ENCODE results near the gene LGALS9. TPM values are rescaled to one million over a fixed set of nuclear protein-coding genes. Genes with fewer than 3 reads are reported as not detected.

Gene LGALS9
- total and polyA plus RNA-seq, 2 experiments from 2014 or later = 0.48 to 0.73 TPM

- TF ChIP-seq ZNF462 (CRISPR knock-in tag; IDR thresholded peaks at IDR 0.05) = no peak
Measured at GRCh38 chr17:27640790-27641189, 9.8 kb downstream of the LGALS9 start (continued).

GRCh38 chr17:27644586-27644985 is 13.6 kb downstream of the LGALS9 start:
- Mint-ChIP-seq H3K36me3 (ENCODE audit: low read depth) (no peaks in the 10 kb centered on the region; the same call in 2 of the 3 replicates), H3K4me1 (peaks cover 6% of the 10 kb centered on the region), H3K27me3 (ENCODE audit: insufficient read depth, low read depth, poor library complexity) (peaks cover 5% of the 10 kb centered on the region), H3K4me3 (no peak overlapping the region), H3K9me3 (no peaks in the 10 kb centered on the region), H3K27ac (no peak overlapping the region)
- Histone ChIP-seq H3K4me3 (no peak overlapping the region), H3K9me2 (ENCODE audit: insufficient read depth) (no peaks in the 10 kb centered on the region), H3K4me1 (ENCODE audit: insufficient read depth) (no peaks in the 10 kb centered on the region), H3K4me2 (no peak overlapping the region), H3F3A (replicated peaks; ENCODE audit: low read depth) (no peaks in the 10 kb centered on the region), H3K79me2 (replicated peaks; ENCODE audit: insufficient read depth) (no peaks in the 10 kb centered on the region), H3K36me3 (ENCODE audit: insufficient read depth) (no peaks in the 10 kb centered on the region), H3K27ac (ENCODE audit: low read depth) (no peak overlapping the region), H4K20me1 (replicated peaks; ENCODE audit: insufficient read depth) (no peaks in the 10 kb centered on the region), H2AFZ (no peak overlapping the region), H3K27me3 (ENCODE audit: insufficient read depth) (no peaks in the 10 kb centered on the region)
- ATAC-seq (no peak), DNase-seq (ENCODE audit: low spot score) (no peak)
- TF ChIP-seq POLR2AphosphoS5 (IDR thresholded peaks at IDR 0.05; ENCODE audit: low read depth) (no peak), ZNF462 (CRISPR knock-in tag; IDR thresholded peaks at IDR 0.05) (no peak), NANOG (IDR thresholded peaks at IDR 0.05; ENCODE audit: borderline replicate concordance) (no peak), ZNF331 (CRISPR knock-in tag; IDR thresholded peaks at IDR 0.05; ENCODE audit: low read depth) (no peak), ETS1 (IDR thresholded peaks at IDR 0.05) (no peak), JUNB (IDR thresholded peaks at IDR 0.05; ENCODE audit: unreplicated experiment) (no peak), CTCF (conservative IDR thresholded peaks at IDR 0.05; ENCODE audit: low read depth in 2 of 2) (no peak)
